ENCODE data around the gene PRKAR2B.

- TF ChIP-seq POLR2A (IDR thresholded peaks at IDR 0.05; ENCODE audit: low read depth, low read length) (no peak), POLR2AphosphoS5 (IDR thresholded peaks at IDR 0.05; ENCODE audit: low read depth, low read length) (no peak), SPI1 (IDR thresholded peaks at IDR 0.05; ENCODE audit: low read depth, low read length) (no peak)
Observed at GRCh38 chr7:107173691-107174406, 129.3 kb downstream of the PRKAR2B start.

All from GM12891 (cell line).